GM23338 (cell line): ENCODE results near the gene ZNF821. TPM values are rescaled to one million over a fixed set of nuclear protein-coding genes. Genes with fewer than 3 reads are reported as not detected.

Source experiments
- ATAC-seq: fragments of 200-7000 bp; cut with Tn5 transposase; 3 replicates; pipeline ENCODE4 v1.9.1; 2020
- DNase-seq: peaks from one replicate; pipeline ENCODE4 v3.0.0-alpha.2; 2015; ENCODE audit warnings: low spot score
- H2AFZ ChIP-seq: fragments of 200-600 bp; sonication (generic); 2 replicates; pipeline ENCODE4 v1.8.0; 2016; ENCODE audit warnings: antibody characterized with exemption, mild to moderate bottlenecking, moderate library complexity
- H3F3A ChIP-seq: fragments of 200-600 bp; sonication (generic); replicated peaks from 2 replicates; pipeline ENCODE4 v1.8.0; 2017; ENCODE audit warnings: antibody characterized with exemption, mixed run types, low read depth
- H3K27ac ChIP-seq: fragments of 200-600 bp; sonication (generic); 2 replicates; pipeline ENCODE4 v1.6.1; 2016; ENCODE audit warnings: low read depth
- H3K27me3 ChIP-seq: fragments of 200-600 bp; sonication (generic); 2 replicates; pipeline ENCODE4 v1.8.0; 2016; ENCODE audit warnings: mild to moderate bottlenecking, mixed run types, moderate library complexity; ENCODE audit not compliant: insufficient read depth
- H3K36me3 ChIP-seq: fragments of 200-600 bp; sonication (generic); 2 replicates; pipeline ENCODE4 v1.8.0; 2016; ENCODE audit warnings: mild to moderate bottlenecking; ENCODE audit not compliant: insufficient read depth
- H3K4me1 ChIP-seq: fragments of 200-600 bp; sonication (generic); 2 replicates; pipeline ENCODE4 v1.8.0; 2016; ENCODE audit warnings: mild to moderate bottlenecking, moderate library complexity; ENCODE audit not compliant: insufficient read depth
- H3K4me2 ChIP-seq: fragments of 200-600 bp; sonication (generic); 2 replicates; pipeline ENCODE4 v1.7.1; 2017; ENCODE audit warnings: mixed run types
- H3K4me3 ChIP-seq: fragments of 200-600 bp; sonication (generic); 2 replicates; pipeline ENCODE4 v1.6.1; 2016; ENCODE audit warnings: mixed run types
- H3K79me2 ChIP-seq: fragments of 200-600 bp; sonication (generic); replicated peaks from 2 replicates; pipeline ENCODE4 v1.8.0; 2017; ENCODE audit warnings: mild to moderate bottlenecking; ENCODE audit not compliant: insufficient read depth
- H3K9me2 ChIP-seq: fragments of 200-600 bp; sonication (generic); 2 replicates; pipeline ENCODE4 v1.8.0; 2017; ENCODE audit not compliant: insufficient read depth
- H4K20me1 ChIP-seq: fragments of 200-600 bp; sonication (generic); replicated peaks from 2 replicates; pipeline ENCODE4 v1.8.0; 2017; ENCODE audit warnings: mild to moderate bottlenecking; ENCODE audit not compliant: insufficient read depth
- H3K27ac Mint-ChIP-seq: 2 replicates; pipeline ENCODE4 v1.8.0; 2020; ENCODE audit warnings: inconsistent platforms, mild to moderate bottlenecking, moderate library complexity, mixed read lengths
- H3K27me3 Mint-ChIP-seq: 3 replicates; pipeline ENCODE4 v1.8.0; 2022; ENCODE audit warnings: low read depth, mild to moderate bottlenecking, moderate library complexity, mixed read lengths, inconsistent platforms; ENCODE audit not compliant: insufficient read depth, poor library complexity
- H3K36me3 Mint-ChIP-seq: 3 replicates; pipeline ENCODE4 v1.8.0; 2021; ENCODE audit warnings: low read depth, mild to moderate bottlenecking, inconsistent platforms, moderate library complexity, mixed read lengths
- H3K4me1 Mint-ChIP-seq: 3 replicates; pipeline ENCODE4 v1.8.0; 2020; ENCODE audit warnings: mild to moderate bottlenecking, inconsistent platforms, mixed read lengths
- H3K4me3 Mint-ChIP-seq: 3 replicates; pipeline ENCODE4 v1.8.0; 2021; ENCODE audit warnings: moderate library complexity, mild to moderate bottlenecking, inconsistent platforms, mixed read lengths
- H3K9me3 Mint-ChIP-seq: 3 replicates; pipeline ENCODE4 v1.8.0; 2020; ENCODE audit warnings: moderate library complexity, mild to moderate bottlenecking, inconsistent platforms, mixed read lengths
- EZH2 ChIP-seq: fragments of 200-600 bp; sonication (generic); IDR thresholded peaks from one replicate; pipeline ENCODE4 v1.8.0; 2017; ENCODE audit warnings: antibody characterized with exemption, mild to moderate bottlenecking, low read depth; ENCODE audit not compliant: unreplicated experiment
- EZH2phosphoT487 ChIP-seq: fragments of 200-600 bp; sonication (generic); IDR thresholded peaks from one replicate; pipeline ENCODE4 v1.8.1; 2018; ENCODE audit warnings: antibody characterized with exemption; ENCODE audit not compliant: unreplicated experiment
- NANOG ChIP-seq: IDR thresholded peaks from 2 replicates; pipeline ENCODE4 v1.6.1; 2016; ENCODE audit warnings: antibody characterized with exemption, borderline replicate concordance
- STAT1 ChIP-seq: IDR thresholded peaks from one replicate; pipeline ENCODE4 v1.6.1; 2016; ENCODE audit warnings: antibody characterized with exemption; ENCODE audit not compliant: unreplicated experiment
- polyA plus RNA-seq: library from polyadenylated mRNA; unstranded; fragments of >200 nt; fragmentation: Nextera tagmentation; extraction: Ambion mirVana; gene quantifications from 2 replicates; pipeline ENCODE4 v1.2.1, GENCODE V29; 2016
- total RNA-seq: library from RNA; depleted of rRNA; stranded (reverse); fragments of >200 nt; shearing (Covaris generic); gene quantifications from 2 replicates; pipeline ENCODE4 v1.2.3, GENCODE V29; 2014
- TF ChIP-seq, protein P1 (sequence below), 2 experiments: fragments of 200-600 bp in 1 of 2; sonication (generic) in 1 of 2; conservative IDR thresholded peaks; 2 replicates each; pipeline versions ENCODE4 v1.5.1 to v1.6.1; 2016 to 2017; ENCODE audit warnings: antibody characterized with exemption in 2 of 2, low read depth in 2 of 2, mild to moderate bottlenecking in 2 of 2, moderate library complexity in 1 of 2
- TF ChIP-seq, protein P2 (sequence below): IDR thresholded peaks from one replicate; pipeline ENCODE4 v1.6.1; 2018; ENCODE audit warnings: antibody characterized with exemption; ENCODE audit not compliant: unreplicated experiment
- TF ChIP-seq, protein P3 (sequence below): fragments of 250-450 bp; sonication (Bioruptor Pico); IDR thresholded peaks from 2 replicates; pipeline ENCODE4 v1.5.0; 2020; ENCODE audit warnings: mild to moderate bottlenecking, moderate library complexity
- TF ChIP-seq, protein P4 (sequence below): IDR thresholded peaks from 2 replicates; pipeline ENCODE4 v1.6.1; 2016; ENCODE audit warnings: antibody characterized with exemption

The ZNF821 gene
- total and polyA plus RNA-seq, 2 experiments from 2014 or later, result 13.3 to 14.8 TPM

DNA sequence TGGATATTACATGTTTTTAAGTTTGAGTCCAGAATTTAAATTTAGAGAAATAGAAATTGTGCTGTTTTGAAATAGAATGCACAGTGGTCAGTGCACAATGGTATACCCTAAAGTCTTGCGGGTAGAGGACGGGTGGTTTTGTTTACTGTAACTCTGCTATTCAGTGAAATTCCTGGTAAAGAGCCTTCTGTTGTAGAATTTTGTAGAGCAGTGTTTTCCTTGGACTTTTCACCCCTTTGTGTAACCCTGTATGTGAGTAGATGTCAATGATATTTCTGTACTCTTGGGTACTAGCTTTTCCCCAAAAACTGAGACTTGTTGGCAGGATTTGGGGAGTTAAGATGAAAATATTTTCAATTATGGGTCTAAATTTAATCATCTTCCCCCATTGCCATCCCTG is 30.8 kb upstream of the ZNF821 start (continued):
- TF ChIP-seq, protein P1, sequence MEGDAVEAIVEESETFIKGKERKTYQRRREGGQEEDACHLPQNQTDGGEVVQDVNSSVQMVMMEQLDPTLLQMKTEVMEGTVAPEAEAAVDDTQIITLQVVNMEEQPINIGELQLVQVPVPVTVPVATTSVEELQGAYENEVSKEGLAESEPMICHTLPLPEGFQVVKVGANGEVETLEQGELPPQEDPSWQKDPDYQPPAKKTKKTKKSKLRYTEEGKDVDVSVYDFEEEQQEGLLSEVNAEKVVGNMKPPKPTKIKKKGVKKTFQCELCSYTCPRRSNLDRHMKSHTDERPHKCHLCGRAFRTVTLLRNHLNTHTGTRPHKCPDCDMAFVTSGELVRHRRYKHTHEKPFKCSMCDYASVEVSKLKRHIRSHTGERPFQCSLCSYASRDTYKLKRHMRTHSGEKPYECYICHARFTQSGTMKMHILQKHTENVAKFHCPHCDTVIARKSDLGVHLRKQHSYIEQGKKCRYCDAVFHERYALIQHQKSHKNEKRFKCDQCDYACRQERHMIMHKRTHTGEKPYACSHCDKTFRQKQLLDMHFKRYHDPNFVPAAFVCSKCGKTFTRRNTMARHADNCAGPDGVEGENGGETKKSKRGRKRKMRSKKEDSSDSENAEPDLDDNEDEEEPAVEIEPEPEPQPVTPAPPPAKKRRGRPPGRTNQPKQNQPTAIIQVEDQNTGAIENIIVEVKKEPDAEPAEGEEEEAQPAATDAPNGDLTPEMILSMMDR (conservative IDR thresholded peaks at IDR 0.05; ENCODE audit: low read depth in 2 of 2), result no peak
- TF ChIP-seq, protein P2, sequence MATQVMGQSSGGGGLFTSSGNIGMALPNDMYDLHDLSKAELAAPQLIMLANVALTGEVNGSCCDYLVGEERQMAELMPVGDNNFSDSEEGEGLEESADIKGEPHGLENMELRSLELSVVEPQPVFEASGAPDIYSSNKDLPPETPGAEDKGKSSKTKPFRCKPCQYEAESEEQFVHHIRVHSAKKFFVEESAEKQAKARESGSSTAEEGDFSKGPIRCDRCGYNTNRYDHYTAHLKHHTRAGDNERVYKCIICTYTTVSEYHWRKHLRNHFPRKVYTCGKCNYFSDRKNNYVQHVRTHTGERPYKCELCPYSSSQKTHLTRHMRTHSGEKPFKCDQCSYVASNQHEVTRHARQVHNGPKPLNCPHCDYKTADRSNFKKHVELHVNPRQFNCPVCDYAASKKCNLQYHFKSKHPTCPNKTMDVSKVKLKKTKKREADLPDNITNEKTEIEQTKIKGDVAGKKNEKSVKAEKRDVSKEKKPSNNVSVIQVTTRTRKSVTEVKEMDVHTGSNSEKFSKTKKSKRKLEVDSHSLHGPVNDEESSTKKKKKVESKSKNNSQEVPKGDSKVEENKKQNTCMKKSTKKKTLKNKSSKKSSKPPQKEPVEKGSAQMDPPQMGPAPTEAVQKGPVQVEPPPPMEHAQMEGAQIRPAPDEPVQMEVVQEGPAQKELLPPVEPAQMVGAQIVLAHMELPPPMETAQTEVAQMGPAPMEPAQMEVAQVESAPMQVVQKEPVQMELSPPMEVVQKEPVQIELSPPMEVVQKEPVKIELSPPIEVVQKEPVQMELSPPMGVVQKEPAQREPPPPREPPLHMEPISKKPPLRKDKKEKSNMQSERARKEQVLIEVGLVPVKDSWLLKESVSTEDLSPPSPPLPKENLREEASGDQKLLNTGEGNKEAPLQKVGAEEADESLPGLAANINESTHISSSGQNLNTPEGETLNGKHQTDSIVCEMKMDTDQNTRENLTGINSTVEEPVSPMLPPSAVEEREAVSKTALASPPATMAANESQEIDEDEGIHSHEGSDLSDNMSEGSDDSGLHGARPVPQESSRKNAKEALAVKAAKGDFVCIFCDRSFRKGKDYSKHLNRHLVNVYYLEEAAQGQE, result no peak
- TF ChIP-seq NANOG (no peak), EZH2phosphoT487 (no peak), STAT1 (no peak)

DNA sequence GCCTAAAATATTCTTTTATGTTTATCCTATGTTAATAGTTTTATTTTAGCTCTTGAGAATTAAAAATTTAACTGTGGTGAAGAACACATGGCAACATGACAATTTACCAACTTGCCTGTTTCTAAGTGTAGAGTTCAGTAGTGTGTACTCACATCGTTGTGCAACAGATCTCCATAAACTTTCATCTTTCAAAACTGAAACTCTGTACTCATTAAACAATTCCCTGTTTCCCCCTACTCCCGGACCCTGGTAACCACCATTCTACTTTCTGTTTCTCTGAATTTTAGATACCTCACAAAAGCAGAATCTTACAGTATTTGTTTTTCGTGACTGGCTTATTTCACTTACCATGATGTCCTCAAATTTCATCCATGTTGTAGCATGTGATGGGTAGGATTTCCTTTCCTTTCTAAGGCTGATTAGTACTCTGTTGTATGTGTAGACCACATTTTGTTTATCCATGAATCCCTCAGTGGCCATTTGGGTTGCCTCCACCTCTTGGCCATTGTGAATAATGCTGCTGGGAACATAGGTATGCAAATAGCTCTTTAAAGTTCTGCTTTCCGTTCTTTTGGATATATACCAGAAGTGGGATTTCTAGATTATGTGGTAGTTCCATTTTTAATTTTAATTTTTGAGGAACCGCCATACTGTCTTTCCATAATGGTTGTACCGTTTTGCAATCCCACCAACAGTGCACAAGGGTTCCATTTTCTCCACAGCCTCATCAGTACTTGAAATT is 28.7 kb upstream of the ZNF821 start:
- no peak; the same call in 2 of the 3 replicates for ATAC-seq
- Histone ChIP-seq H3K4me1 (peaks cover 9% of the 10 kb centered on the region; the same call in 1 of the 2 replicates), H3K4me3 (no peak overlapping the region), H3F3A (0 out of 2 replicates have a peak, but pooled peaks cover 3% of the 10 kb centered on the region), H3K9me2 (no peaks in the 10 kb centered on the region), H4K20me1 (peaks cover 97% of the 10 kb centered on the region), H3K27me3 (no peaks in the 10 kb centered on the region), H3K27ac (0 out of 2 replicates have a peak overlapping the region, but pooled peaks have one; percentile 40), H3K4me2 (no peak overlapping the region), H2AFZ (no peak overlapping the region), H3K36me3 (peaks cover 27% of the 10 kb centered on the region), H3K79me2 (peaks cover 100% of the 10 kb centered on the region)
- peak; percentile 14 for DNase-seq
- Mint-ChIP-seq H3K27ac (no peak overlapping the region), H3K4me1 (peaks cover 14% of the 10 kb centered on the region), H3K27me3 (peaks cover 2% of the 10 kb centered on the region), H3K36me3 (peaks cover 64% of the 10 kb centered on the region), H3K9me3 (no peaks in the 10 kb centered on the region), H3K4me3 (no peak overlapping the region)
- no peak for TF ChIP-seq EZH2
- TF ChIP-seq STAT1, result no peak
- TF ChIP-seq, protein P3, sequence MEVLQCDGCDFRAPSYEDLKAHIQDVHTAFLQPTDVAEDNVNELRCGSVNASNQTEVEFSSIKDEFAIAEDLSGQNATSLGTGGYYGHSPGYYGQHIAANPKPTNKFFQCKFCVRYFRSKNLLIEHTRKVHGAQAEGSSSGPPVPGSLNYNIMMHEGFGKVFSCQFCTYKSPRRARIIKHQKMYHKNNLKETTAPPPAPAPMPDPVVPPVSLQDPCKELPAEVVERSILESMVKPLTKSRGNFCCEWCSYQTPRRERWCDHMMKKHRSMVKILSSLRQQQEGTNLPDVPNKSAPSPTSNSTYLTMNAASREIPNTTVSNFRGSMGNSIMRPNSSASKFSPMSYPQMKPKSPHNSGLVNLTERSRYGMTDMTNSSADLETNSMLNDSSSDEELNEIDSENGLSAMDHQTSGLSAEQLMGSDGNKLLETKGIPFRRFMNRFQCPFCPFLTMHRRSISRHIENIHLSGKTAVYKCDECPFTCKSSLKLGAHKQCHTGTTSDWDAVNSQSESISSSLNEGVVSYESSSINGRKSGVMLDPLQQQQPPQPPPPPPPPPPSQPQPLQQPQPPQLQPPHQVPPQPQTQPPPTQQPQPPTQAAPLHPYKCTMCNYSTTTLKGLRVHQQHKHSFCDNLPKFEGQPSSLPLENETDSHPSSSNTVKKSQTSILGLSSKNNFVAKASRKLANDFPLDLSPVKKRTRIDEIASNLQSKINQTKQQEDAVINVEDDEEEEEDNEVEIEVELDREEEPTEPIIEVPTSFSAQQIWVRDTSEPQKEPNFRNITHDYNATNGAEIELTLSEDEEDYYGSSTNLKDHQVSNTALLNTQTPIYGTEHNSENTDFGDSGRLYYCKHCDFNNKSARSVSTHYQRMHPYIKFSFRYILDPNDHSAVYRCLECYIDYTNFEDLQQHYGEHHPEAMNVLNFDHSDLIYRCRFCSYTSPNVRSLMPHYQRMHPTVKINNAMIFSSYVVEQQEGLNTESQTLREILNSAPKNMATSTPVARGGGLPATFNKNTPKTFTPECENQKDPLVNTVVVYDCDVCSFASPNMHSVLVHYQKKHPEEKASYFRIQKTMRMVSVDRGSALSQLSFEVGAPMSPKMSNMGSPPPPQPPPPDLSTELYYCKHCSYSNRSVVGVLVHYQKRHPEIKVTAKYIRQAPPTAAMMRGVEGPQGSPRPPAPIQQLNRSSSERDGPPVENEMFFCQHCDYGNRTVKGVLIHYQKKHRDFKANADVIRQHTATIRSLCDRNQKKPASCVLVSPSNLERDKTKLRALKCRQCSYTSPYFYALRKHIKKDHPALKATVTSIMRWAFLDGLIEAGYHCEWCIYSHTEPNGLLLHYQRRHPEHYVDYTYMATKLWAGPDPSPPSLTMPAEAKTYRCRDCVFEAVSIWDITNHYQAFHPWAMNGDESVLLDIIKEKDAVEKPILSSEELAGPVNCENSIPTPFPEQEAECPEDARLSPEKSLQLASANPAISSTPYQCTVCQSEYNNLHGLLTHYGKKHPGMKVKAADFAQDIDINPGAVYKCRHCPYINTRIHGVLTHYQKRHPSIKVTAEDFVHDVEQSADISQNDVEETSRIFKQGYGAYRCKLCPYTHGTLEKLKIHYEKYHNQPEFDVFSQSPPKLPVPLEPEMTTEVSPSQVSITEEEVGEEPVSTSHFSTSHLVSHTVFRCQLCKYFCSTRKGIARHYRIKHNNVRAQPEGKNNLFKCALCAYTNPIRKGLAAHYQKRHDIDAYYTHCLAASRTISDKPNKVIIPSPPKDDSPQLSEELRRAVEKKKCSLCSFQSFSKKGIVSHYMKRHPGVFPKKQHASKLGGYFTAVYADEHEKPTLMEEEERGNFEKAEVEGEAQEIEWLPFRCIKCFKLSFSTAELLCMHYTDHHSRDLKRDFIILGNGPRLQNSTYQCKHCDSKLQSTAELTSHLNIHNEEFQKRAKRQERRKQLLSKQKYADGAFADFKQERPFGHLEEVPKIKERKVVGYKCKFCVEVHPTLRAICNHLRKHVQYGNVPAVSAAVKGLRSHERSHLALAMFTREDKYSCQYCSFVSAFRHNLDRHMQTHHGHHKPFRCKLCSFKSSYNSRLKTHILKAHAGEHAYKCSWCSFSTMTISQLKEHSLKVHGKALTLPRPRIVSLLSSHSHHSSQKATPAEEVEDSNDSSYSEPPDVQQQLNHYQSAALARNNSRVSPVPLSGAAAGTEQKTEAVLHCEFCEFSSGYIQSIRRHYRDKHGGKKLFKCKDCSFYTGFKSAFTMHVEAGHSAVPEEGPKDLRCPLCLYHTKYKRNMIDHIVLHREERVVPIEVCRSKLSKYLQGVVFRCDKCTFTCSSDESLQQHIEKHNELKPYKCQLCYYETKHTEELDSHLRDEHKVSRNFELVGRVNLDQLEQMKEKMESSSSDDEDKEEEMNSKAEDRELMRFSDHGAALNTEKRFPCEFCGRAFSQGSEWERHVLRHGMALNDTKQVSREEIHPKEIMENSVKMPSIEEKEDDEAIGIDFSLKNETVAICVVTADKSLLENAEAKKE, result no peak
- no peak for TF ChIP-seq EZH2phosphoT487
- TF ChIP-seq, protein P4, sequence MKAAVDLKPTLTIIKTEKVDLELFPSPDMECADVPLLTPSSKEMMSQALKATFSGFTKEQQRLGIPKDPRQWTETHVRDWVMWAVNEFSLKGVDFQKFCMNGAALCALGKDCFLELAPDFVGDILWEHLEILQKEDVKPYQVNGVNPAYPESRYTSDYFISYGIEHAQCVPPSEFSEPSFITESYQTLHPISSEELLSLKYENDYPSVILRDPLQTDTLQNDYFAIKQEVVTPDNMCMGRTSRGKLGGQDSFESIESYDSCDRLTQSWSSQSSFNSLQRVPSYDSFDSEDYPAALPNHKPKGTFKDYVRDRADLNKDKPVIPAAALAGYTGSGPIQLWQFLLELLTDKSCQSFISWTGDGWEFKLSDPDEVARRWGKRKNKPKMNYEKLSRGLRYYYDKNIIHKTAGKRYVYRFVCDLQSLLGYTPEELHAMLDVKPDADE, result no peak
